Naive thymus-derived CD8-positive, alpha-beta T cell (primary cell): Measurements from ENCODE around the gene SERBP1. TPM values are rescaled to one million over a fixed set of nuclear protein-coding genes. Genes with fewer than 3 reads are reported as not detected.

ENCODE experiments used
- ATAC-seq, 2 donors: fragments of 150-1000 bp; cut with Tn5 transposase in 1 of 2; sonication (Bioruptor Pico), chemical (Tn5 transposase) in 1 of 2; 1 replicate in 1 of 2; 2 replicates in 1 of 2; pipeline ENCODE4 v1.10.0; 2021; ENCODE audit warnings: mild to moderate bottlenecking in 2 of 2, moderate library complexity in 2 of 2
- POLR2A ChIA-PET: fragments of 350-600 bp; sonication (Branson Sonifier 250); formaldehyde crosslinking; loops from one replicate; lab custom pipeline; 2021; ENCODE audit warnings: antibody characterized with exemption; lab: Charles Lee
- DNase-seq, 10 donors: peaks; one replicate each; pipeline versions ENCODE4 v3.0.0 to v3.0.0-alpha.2; 2020 to 2022
- H3K27ac Mint-ChIP-seq, 10 donors: one replicate each; pipeline ENCODE4 v1.8.0; 2020 to 2022; ENCODE audit warnings: mild to moderate bottlenecking in 10 of 10, mixed read lengths in 10 of 10, moderate library complexity in 4 of 10, inconsistent platforms in 1 of 10
- H3K27me3 Mint-ChIP-seq, 5 donors: one replicate each; pipeline ENCODE4 v1.8.0; 2021 to 2022; ENCODE audit warnings: mixed read lengths in 5 of 5
- H3K36me3 Mint-ChIP-seq, 3 donors: one replicate each; pipeline ENCODE4 v1.8.0; 2020 to 2022; ENCODE audit warnings: mixed read lengths in 3 of 3, mild to moderate bottlenecking in 2 of 3, inconsistent platforms in 1 of 3
- H3K4me1 Mint-ChIP-seq, 4 donors: one replicate each; pipeline ENCODE4 v1.8.0; 2021 to 2022; ENCODE audit warnings: mixed read lengths in 4 of 4
- H3K4me3 Mint-ChIP-seq, 10 donors: one replicate each; pipeline ENCODE4 v1.8.0; 2020 to 2022; ENCODE audit warnings: mild to moderate bottlenecking in 10 of 10, mixed read lengths in 10 of 10, moderate library complexity in 6 of 10, inconsistent platforms in 1 of 10
- H3K9me3 Mint-ChIP-seq, 9 donors: one replicate each; pipeline ENCODE4 v1.8.0; 2020 to 2022; ENCODE audit warnings: mixed read lengths in 9 of 9, mild to moderate bottlenecking in 3 of 9, inconsistent platforms in 1 of 9, moderate library complexity in 1 of 9
- polyA plus RNA-seq, 3 donors: library from polyadenylated mRNA; unstranded; fragments of 300-500 nt; fragmentation: Illumina TruSeq; gene quantifications; one replicate each; pipeline ENCODE4 v1.2.3, GENCODE V29; 2021
- total RNA-seq, 8 experiments: library from RNA in 2 of 8; stranded (reverse) in 2 of 8; gene quantifications; one replicate each; pipeline ENCODE4 v1.2.3 and lab custom pipeline; 2021 to 2026

SERBP1 gene
- total and polyA plus RNA-seq, 5 experiments from 2014 or later, result 130 to 180 (median 156) TPM

DNA sequence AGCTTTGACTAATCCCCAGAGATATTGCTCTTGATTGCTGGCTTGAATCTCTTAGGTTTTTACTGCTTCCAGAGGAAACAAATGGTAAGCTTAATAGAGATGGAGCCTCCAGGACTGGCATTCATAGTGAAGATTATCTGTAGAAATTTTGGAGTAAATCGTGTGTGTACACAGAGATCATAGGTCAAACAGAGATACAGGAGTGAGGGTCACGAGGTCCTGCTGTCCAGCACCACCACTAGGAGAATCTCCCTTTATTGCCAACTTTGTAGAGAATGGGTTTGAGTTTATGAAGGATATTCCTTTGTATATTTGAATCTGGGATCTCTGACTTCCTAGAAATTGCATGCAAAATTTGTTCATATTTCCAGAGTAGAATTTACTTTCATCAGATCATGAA is 7.8 kb upstream of the SERBP1 start:
- Mint-ChIP-seq H3K27me3 (peaks cover 0 to 6% (median 3%) of the 10 kb centered on the region in 5 donors), H3K36me3 (no peaks in the 10 kb centered on the region), H3K27ac (no peak overlapping the region), H3K9me3 (no peaks in the 10 kb centered on the region), H3K4me1 (peaks cover 0 to 31% (median 14%) of the 10 kb centered on the region in 4 donors), H3K4me3 (no peak overlapping the region)
- no peak for ATAC-seq
- POLR2A ChIA-PET, result no interaction called here
- no peak for DNase-seq

DNA sequence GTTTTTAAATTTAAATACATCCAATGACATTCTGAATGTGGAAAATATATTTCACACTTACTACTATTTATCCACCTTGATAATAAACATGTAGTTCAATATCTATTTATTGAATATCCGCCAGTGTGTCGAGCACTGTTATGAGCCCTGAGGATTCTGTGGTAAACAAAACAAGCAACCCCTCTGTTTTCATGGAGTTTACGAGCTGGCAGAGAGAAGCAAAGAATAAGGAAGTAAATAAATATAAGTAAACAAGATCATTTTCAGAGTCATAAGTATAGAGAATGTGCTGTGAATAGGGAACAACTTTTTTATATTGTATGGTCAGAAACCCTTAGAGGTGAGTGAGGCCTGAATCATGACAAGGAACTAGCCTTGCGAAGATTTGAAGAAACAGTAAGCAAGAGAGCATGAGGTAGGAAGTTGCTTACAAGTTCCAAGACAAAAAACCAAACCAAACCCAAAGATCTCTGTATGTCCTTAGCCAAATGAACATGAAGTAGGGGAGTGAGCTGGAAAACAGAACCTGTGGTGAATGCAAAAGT is 6.4 kb upstream of the SERBP1 start:
- no peak for DNase-seq
- Mint-ChIP-seq H3K27ac (no peak overlapping the region), H3K4me3 (no peak overlapping the region), H3K36me3 (no peaks in the 10 kb centered on the region), H3K9me3 (no peaks in the 10 kb centered on the region), H3K4me1 (peaks cover 7 to 34% (median 21%) of the 10 kb centered on the region in 4 donors), H3K27me3 (peaks cover 0 to 4% (median 0%) of the 10 kb centered on the region in 5 donors)
- ATAC-seq, result no peak
- POLR2A ChIA-PET, result no interaction called here

DNA sequence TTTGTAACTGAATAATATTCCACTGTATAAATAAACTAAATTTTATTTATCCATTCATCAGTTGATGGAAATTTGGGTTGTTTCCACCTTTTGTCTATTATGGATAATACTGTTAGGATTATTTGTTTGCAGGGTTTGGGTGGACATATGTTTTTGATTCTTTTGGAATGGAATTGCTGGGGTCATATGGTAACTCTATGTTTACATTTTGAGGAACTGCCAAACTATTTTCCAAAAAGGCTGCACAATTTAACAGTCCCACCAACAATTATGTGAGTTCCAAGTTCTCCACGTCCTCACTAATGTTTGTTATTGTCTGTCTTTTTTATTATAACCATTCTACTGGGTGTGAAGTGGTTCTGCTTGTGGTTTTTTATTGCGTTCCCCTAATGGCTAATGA is 4.3 kb upstream of the SERBP1 start:
- Mint-ChIP-seq H3K9me3 (no peaks in the 10 kb centered on the region), H3K4me3 (no peak overlapping the region)
- no peak for DNase-seq

DNA sequence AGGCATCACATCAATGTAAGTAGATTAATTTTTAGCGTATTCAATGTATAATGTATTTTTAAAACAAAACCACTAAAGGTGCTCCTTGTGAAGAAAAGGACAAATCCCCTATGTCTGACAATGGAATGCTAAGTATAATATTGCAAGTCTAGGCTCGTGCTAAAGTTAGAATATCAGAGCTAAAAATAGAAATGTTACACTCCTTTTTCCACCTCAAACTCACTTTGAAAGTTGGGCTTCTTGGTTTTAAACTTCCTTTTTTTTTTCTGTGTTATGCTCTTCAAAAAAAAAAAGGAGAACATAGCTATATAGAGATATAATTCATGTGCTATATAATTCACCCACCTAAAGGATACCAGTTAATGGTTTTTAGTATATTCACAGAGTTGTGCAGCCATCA is 3.6 kb upstream of the SERBP1 start:
- peaks cover 15 to 38% (median 23%) of the 10 kb centered on the region in 4 donors for H3K4me1 Mint-ChIP-seq
- peak overlapping the region in 1 of 10 donors; percentile 51 for H3K27ac Mint-ChIP-seq
- no peak for ATAC-seq
- H3K36me3 Mint-ChIP-seq, result peaks cover 4 to 9% (median 7%) of the 10 kb centered on the region in 3 donors
- H3K27me3 Mint-ChIP-seq, result no peaks in the 10 kb centered on the region
- no peaks in the 10 kb centered on the region for H3K9me3 Mint-ChIP-seq
- H3K4me3 Mint-ChIP-seq, result no peak overlapping the region
- DNase-seq, result no peak
- POLR2A ChIA-PET, result no interaction called here

More for the DNA sequence above, 4.3 kb upstream of the SERBP1 start:
- peaks cover 11 to 35% (median 21%) of the 10 kb centered on the region in 4 donors for H3K4me1 Mint-ChIP-seq
- H3K27ac Mint-ChIP-seq, result no peak overlapping the region
- peaks cover 0 to 5% (median 4%) of the 10 kb centered on the region in 3 donors for H3K36me3 Mint-ChIP-seq
- no peak for ATAC-seq
- H3K27me3 Mint-ChIP-seq, result peaks cover 0 to 4% (median 0%) of the 10 kb centered on the region in 5 donors
- POLR2A ChIA-PET, result no interaction called here

DNA sequence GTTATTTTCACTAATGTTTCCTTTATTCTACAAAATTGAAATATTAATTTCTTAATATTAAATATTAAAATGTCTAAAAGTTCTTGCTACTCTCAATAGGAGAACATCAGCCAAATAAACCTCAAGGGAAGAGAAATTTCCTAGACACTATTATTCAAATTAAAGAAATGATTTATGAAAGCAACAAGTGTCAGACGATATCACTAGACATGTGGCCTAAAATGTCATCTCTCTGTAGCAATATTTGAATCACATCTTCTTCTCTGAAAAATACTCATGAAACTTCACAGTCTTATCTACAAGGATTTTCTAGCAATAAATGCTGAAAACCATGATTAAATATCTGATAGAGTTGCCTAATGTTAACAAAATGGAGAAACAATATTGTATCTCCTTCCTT is 2.5 kb upstream of the SERBP1 start:
- no peak overlapping the region for H3K4me3 Mint-ChIP-seq
- POLR2A ChIA-PET, result no interaction called here

DNA sequence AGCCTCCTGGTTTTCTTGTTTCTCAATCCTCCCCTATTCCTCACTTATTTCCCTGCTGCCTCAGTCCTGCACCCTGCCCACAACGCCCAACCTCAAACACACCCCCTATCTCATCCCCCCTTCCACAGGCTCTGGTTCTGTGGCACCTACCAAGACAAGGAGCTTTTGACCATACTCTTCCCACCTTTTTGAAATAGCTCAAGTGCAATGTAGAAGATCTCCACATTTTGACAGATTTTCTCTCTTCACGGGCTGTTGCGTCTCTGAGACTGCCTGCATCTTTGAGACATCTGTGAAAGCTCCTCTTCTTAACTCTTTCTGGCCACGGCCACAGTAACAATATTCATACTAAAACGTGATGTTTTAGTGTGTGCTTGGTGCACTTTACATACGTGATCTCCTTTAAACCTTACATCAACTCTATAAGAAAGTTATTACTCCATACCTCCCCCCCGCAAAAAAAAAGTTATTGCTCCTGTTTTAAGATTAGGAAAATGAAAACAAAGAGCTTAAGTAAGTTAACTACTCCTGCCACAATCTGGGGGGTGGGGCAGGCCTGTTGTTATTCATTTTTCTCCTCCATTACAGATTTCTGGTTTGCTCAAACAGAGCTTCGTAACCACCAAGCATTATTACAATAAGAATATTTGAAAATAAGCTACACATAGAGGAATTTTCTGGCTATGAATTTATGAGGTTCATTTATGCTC is 1.8 kb upstream of the SERBP1 start:
- POLR2A ChIA-PET, result interaction anchor here (2.0 kb wide), 1 partner anchor 9 kb away, joined by 5 read pairs; no protein-coding TSS in a partner anchor
- Mint-ChIP-seq H3K9me3 (no peaks in the 10 kb centered on the region), H3K36me3 (peaks cover 10 to 24% (median 16%) of the 10 kb centered on the region in 3 donors), H3K27me3 (no peaks in the 10 kb centered on the region), H3K4me3 (peak overlapping the region; percentile 43 to 97 (median 82)), H3K4me1 (peaks cover 21 to 56% (median 35%) of the 10 kb centered on the region in 4 donors), H3K27ac (peak overlapping the region; percentile 91 to 100 (median 98))
- DNase-seq, result no peak
- no peak for ATAC-seq

More for the DNA sequence above, 2.5 kb upstream of the SERBP1 start:
- ATAC-seq (no peak), DNase-seq (no peak)
- Mint-ChIP-seq H3K27ac (peak overlapping the region in 4 of 10 donors; percentile 17 to 100 (median 50)), H3K36me3 (peaks cover 10 to 18% (median 14%) of the 10 kb centered on the region in 3 donors), H3K9me3 (no peaks in the 10 kb centered on the region), H3K4me1 (peaks cover 16 to 49% (median 27%) of the 10 kb centered on the region in 4 donors), H3K27me3 (no peaks in the 10 kb centered on the region)

DNA sequence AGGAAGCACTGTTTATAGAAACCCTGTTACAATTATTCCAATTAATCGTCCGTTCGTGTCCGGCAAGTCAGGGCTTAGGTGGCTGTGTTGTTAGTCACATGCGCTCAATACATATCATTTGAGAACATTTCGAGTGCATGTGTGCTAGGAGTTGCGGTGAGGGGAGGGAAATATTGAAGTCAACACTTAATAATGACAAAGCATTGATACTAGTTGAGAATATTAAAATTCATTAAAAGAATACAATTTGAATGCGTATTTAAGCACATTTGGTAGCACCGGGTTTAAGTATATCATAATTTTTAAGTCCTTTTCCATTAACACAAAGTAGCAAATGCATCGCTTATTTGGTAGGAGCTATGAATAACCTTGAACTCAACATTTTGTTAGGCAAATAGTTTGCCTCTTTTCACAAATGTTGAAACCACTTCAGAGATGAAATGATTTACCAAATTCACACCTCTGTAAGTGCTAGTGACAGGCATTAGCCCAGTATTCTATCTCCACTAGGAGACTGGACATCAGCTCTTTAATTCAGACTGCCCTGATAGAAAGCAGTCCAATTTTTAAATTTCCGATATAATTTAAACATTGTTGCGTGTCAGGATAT is 1.1 kb upstream of the SERBP1 start:
- DNase-seq (no peak), ATAC-seq (no peak)
- Mint-ChIP-seq H3K27ac (peak overlapping the region; percentile 93 to 100 (median 98)), H3K9me3 (no peaks in the 10 kb centered on the region), H3K36me3 (peaks cover 10 to 28% (median 16%) of the 10 kb centered on the region in 3 donors), H3K27me3 (no peaks in the 10 kb centered on the region), H3K4me1 (peaks cover 23 to 61% (median 39%) of the 10 kb centered on the region in 4 donors), H3K4me3 (peak overlapping the region; percentile 83 to 99 (median 96))
- POLR2A ChIA-PET, result interaction anchor here (0.8 to 3.0 kb wide), 6 partner anchors 9 to 507 kb away, joined by 3 to 14 read pairs (median 7); partner anchors contain the start of genes DNAI4, GADD45A, MIER1 and SLC35D1

DNA sequence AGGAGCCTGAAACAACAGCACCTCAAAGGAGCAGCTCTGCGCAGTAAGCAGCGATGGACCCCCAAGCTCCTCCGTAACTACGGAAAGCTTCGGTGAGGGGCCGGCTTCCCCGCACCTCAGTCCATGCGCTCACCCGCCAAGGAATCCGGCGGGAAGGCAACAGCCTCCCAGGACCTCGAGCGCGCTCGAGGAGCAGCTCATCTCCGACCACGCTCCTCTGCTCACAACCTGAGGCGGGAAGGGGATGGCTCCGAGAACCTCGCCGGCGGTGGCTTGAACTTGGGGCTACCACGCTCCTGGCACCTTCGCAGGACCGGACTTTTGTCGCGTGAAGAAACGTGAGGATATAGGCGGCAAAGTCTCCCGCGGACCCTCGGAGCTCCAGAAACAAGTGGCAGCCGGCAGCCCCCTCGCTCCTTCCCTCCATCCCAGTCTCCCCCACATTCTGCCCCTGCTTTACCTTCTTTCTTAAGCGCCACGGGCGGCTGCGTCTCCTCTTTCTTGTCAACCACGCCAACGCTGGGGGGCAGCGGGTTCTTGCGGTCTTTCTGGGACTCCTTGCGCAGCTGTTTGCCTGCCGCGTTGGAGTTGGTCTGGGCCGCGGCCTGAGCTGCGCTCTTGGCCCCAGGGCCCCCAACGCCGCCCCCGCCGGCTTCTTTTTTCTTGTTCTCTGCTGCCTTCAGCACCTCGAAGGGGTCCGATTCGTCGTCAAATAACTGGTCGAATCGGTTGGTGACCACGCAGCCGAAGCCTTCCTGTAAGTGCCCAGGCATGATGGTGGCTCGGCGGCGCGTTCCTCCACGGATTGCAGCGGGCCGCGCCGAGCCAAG is 459 bp downstream of the SERBP1 start:
- Mint-ChIP-seq H3K4me3 (peak overlapping the region; percentile 83 to 99 (median 96)), H3K27me3 (no peaks in the 10 kb centered on the region), H3K4me1 (peaks cover 26 to 74% (median 53%) of the 10 kb centered on the region in 4 donors), H3K36me3 (peaks cover 10 to 43% (median 21%) of the 10 kb centered on the region in 3 donors), H3K9me3 (no peaks in the 10 kb centered on the region), H3K27ac (peak overlapping the region; percentile 93 to 100 (median 98))
- peak; percentile 5 to 23 for ATAC-seq
- DNase-seq, result peak in 4 of 10 donors; percentile 7 to 20 (median 14)
- POLR2A ChIA-PET, result interaction anchor here (0.6 to 3.0 kb wide), 11 partner anchors 9 to 589 kb away, joined by 3 to 14 read pairs (median 5); partner anchors contain the start of genes DNAI4, GADD45A, MIER1 and SLC35D1

DNA sequence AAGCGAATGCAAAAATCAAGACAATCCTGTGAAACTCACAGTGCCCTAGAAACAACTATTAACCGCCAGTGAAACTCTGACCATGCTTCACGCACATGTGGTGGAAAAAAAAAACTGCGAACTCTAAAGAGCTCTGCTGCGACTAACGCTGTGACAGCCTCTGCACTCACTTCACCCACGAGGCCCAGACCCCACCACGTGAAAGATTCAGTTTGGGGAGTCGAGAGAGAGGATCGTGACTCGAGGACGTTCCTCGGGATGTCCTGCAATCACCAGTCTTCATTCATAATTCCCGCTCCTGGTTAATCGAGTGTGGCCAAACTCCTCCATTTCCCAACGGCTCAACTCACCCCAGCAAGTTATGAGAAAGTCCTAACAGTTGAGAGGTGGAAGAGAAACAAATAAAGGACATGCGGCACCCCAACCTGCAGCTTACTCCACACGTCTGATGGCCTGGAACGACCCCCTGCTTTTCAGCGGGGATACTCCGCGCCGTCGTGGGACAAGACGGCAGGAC is 1.1 kb downstream of the SERBP1 start:
- Mint-ChIP-seq H3K27me3 (no peaks in the 10 kb centered on the region), H3K9me3 (no peaks in the 10 kb centered on the region), H3K4me3 (peak overlapping the region; percentile 83 to 99 (median 96)), H3K27ac (peak overlapping the region; percentile 93 to 100 (median 98)), H3K36me3 (peaks cover 10 to 50% (median 24%) of the 10 kb centered on the region in 3 donors), H3K4me1 (peaks cover 30 to 72% (median 53%) of the 10 kb centered on the region in 4 donors)
- POLR2A ChIA-PET, result interaction anchor here (0.7 to 3.0 kb wide), 8 partner anchors 8 to 505 kb away, joined by 4 to 14 read pairs (median 8); partner anchors contain the start of genes DNAI4, GADD45A, MIER1 and SLC35D1
- ATAC-seq (no peak), DNase-seq (peak in 8 of 10 donors; percentile 2 to 60 (median 24))

DNA sequence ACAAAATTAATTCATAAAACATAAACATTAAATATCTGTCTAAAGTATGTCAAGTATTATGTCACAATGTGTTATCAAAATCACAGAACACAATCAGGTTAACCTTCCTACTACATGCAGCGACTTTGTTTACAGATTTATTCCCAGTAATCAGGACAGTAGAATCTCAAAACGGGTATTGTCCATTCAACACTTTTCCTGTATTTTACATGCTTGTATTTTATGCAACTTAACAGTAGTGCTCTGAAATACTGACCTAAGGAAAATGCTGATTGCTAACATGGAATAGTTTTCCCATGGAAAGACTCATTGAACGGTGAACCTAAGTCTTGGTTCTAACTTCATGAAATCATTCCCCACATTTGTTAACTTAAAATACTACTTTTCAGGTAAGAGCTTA is 2.3 kb downstream of the SERBP1 start:
- peak overlapping the region in 9 of 10 donors; percentile 24 to 100 (median 97) for H3K27ac Mint-ChIP-seq
- H3K9me3 Mint-ChIP-seq, result no peaks in the 10 kb centered on the region
- ATAC-seq (no peak), DNase-seq (no peak)
- POLR2A ChIA-PET, result interaction anchor here (0.7 to 0.9 kb wide), 2 partner anchors 258 to 579 kb away, joined by 3 to 4 read pairs; no protein-coding TSS in a partner anchor
- peak overlapping the region; percentile 83 to 99 (median 96) for H3K4me3 Mint-ChIP-seq
- peaks cover 30 to 65% (median 49%) of the 10 kb centered on the region in 4 donors for H3K4me1 Mint-ChIP-seq
- peaks cover 10 to 61% (median 30%) of the 10 kb centered on the region in 3 donors for H3K36me3 Mint-ChIP-seq
- H3K27me3 Mint-ChIP-seq, result no peaks in the 10 kb centered on the region

DNA sequence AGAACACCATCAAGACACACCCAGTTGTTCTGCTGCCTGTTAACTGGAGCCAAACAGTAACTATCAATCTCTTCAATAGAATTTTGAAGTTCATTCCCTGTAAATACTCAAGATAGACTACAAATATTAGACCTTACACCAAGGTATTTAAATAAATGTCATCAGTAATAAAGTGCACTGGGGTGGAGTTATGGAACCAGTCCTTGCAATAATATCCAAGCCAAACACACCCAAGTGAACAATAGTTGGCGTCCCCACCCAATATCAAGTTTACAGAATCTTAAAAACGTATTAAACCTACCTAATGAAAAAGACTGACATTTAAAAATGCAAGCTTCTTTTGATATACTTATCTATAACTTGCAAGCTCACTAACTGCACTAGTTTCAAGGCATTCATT is 2.7 kb downstream of the SERBP1 start:
- POLR2A ChIA-PET, result no interaction called here
- peak overlapping the region; percentile 19 to 100 (median 79) for H3K27ac Mint-ChIP-seq
- H3K4me3 Mint-ChIP-seq, result peak overlapping the region; percentile 83 to 99 (median 96)
- H3K27me3 Mint-ChIP-seq, result no peaks in the 10 kb centered on the region
- ATAC-seq (no peak), DNase-seq (no peak)
- H3K9me3 Mint-ChIP-seq, result no peaks in the 10 kb centered on the region
- H3K4me1 Mint-ChIP-seq, result peaks cover 30 to 66% (median 50%) of the 10 kb centered on the region in 4 donors
- peaks cover 10 to 66% (median 30%) of the 10 kb centered on the region in 3 donors for H3K36me3 Mint-ChIP-seq
